ENCODE data around the gene TTLL4. TPM values are rescaled to one million over a fixed set of nuclear protein-coding genes. Genes with fewer than 3 reads are reported as not detected.

TTLL4 gene
- total RNA-seq, 1 donor from 2014 or later = 36.0 TPM

- DNase-seq (no peak), ATAC-seq (ENCODE audit: low read depth) (no peak)
- intact Hi-C loops (cut with micrococcal nuclease) = no loop called here
- Mint-ChIP-seq H3K27me3 (peaks cover 24% of the 10 kb centered on the region), H3K9me3 (peaks cover 15% of the 10 kb centered on the region), H3K4me1 (peaks cover 3% of the 10 kb centered on the region), H3K36me3 (ENCODE audit: low read depth) (peaks cover 7% of the 10 kb centered on the region), H3K27ac (no peak overlapping the region), H3K4me3 (no peak overlapping the region)
- CTCF ChIA-PET = no interaction called here
- TF ChIP-seq CTCF (IDR thresholded peaks at IDR 0.05) = no peak
- POLR2A ChIA-PET = no interaction called here
These were observed 65.9 kb downstream of the TTLL4 start for GRCh38 chr2:218776488-218776887.

GRCh38 chr2:218777276-218777990 is 66.8 kb downstream of the TTLL4 start:
- ChIA-PET CTCF (no interaction called here), POLR2A (no interaction called here)
- peaks cover 15% of the 10 kb centered on the region for H3K9me3 Mint-ChIP-seq
- intact Hi-C loops (cut with micrococcal nuclease) = no loop called here
- no peak overlapping the region for H3K27ac Mint-ChIP-seq
- peaks cover 27% of the 10 kb centered on the region for H3K27me3 Mint-ChIP-seq
- no peak for TF ChIP-seq CTCF (IDR thresholded peaks at IDR 0.05)
- ATAC-seq (ENCODE audit: low read depth) (no peak), DNase-seq (no peak)
- H3K4me3 Mint-ChIP-seq = no peak overlapping the region
- H3K36me3 Mint-ChIP-seq (ENCODE audit: low read depth) = peaks cover 7% of the 10 kb centered on the region
- peaks cover 3% of the 10 kb centered on the region for H3K4me1 Mint-ChIP-seq

GRCh38 chr2:218780046-218780445 is 69.4 kb downstream of the TTLL4 start:
- peaks cover 3% of the 10 kb centered on the region for H3K4me1 Mint-ChIP-seq
- no peak for ATAC-seq (ENCODE audit: low read depth)
- no peak for TF ChIP-seq CTCF (IDR thresholded peaks at IDR 0.05)
- no peak overlapping the region for H3K27ac Mint-ChIP-seq
- ChIA-PET CTCF (no interaction called here), POLR2A (no interaction called here)
- no peak for DNase-seq
- intact Hi-C loops (cut with micrococcal nuclease) = no loop called here
- peaks cover 42% of the 10 kb centered on the region for H3K27me3 Mint-ChIP-seq
- peaks cover 7% of the 10 kb centered on the region for H3K36me3 Mint-ChIP-seq (ENCODE audit: low read depth)
- H3K4me3 Mint-ChIP-seq = no peak overlapping the region
- H3K9me3 Mint-ChIP-seq = peaks cover 15% of the 10 kb centered on the region

- peaks cover 14% of the 10 kb centered on the region for H3K9me3 Mint-ChIP-seq
- TF ChIP-seq CTCF (IDR thresholded peaks at IDR 0.05) = no peak
- no peak overlapping the region for H3K4me3 Mint-ChIP-seq
- POLR2A ChIA-PET = no interaction called here
- H3K36me3 Mint-ChIP-seq (ENCODE audit: low read depth) = peaks cover 6% of the 10 kb centered on the region
- H3K27ac Mint-ChIP-seq = no peak overlapping the region
- no peak for ATAC-seq (ENCODE audit: low read depth)
- CTCF ChIA-PET = no interaction called here
- peaks cover 3% of the 10 kb centered on the region for H3K4me1 Mint-ChIP-seq
- no peak for DNase-seq
- intact Hi-C loops (cut with micrococcal nuclease) = no loop called here
- H3K27me3 Mint-ChIP-seq = peaks cover 50% of the 10 kb centered on the region
These were observed 70.4 kb downstream of the TTLL4 start for GRCh38 chr2:218780851-218781690.

- peaks cover 4% of the 10 kb centered on the region for H3K36me3 Mint-ChIP-seq (ENCODE audit: low read depth)
- ATAC-seq (ENCODE audit: low read depth) = no peak
- peaks cover 12% of the 10 kb centered on the region for H3K9me3 Mint-ChIP-seq
- peaks cover 54% of the 10 kb centered on the region for H3K27me3 Mint-ChIP-seq
- POLR2A ChIA-PET = no interaction called here
- peaks cover 3% of the 10 kb centered on the region for H3K4me1 Mint-ChIP-seq
- H3K27ac Mint-ChIP-seq = no peak within 1 kb of the TSS
- CTCF ChIA-PET = no interaction called here
- H3K4me3 Mint-ChIP-seq = no peak within 1 kb of the TSS
- no peak for DNase-seq
- intact Hi-C loops (cut with micrococcal nuclease) = no loop called here
- no peak for TF ChIP-seq CTCF (IDR thresholded peaks at IDR 0.05)
These were observed 71.3 kb downstream of the TTLL4 start, which contains the start of gene CYP27A1 for GRCh38 chr2:218781691-218782527. Gene CYP27A1 (plus strand): TSS chr2:218782147. CDS start chr2:218782183, 36 bp downstream.

Measured in activated B cell treated with CpG ODN at 0.5 μM for 24 hours (primary cell).